ENCODE results near the gene TXNDC17.

DNA sequence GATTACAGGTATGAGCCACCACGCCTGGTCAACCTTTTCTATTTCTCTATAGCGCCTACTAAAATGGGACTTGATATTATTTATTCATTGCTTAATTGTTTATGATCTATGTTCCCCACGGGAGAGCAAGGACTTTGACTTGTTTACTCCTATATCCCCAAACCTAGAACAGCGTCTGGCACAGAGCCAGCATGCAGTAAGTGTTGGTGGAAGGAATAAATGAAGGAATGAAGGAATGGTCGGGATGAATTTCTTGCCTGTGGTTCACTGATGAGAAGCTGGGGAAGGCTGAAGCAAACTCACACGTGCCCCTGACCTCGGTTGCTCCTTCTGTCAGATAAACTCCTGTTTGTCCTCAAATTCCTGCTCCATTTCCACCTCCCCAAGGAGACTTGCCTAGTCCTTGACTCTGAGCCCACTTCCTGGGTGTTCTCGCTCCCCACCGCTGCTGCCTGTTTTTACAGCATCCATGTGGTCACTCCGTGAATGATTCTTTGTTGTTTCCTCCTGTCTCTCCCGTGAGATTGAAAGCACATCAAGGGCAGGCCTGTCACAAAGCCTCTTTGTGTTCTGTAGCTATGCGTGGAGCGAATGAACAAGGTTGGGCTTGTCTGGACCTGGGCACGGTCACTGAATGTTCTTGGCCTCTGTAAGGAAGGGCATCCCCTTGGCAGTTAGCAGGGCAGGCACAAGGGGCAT, 28.0 kb downstream of the TXNDC17 start:
- TF ChIP-seq, protein P1, sequence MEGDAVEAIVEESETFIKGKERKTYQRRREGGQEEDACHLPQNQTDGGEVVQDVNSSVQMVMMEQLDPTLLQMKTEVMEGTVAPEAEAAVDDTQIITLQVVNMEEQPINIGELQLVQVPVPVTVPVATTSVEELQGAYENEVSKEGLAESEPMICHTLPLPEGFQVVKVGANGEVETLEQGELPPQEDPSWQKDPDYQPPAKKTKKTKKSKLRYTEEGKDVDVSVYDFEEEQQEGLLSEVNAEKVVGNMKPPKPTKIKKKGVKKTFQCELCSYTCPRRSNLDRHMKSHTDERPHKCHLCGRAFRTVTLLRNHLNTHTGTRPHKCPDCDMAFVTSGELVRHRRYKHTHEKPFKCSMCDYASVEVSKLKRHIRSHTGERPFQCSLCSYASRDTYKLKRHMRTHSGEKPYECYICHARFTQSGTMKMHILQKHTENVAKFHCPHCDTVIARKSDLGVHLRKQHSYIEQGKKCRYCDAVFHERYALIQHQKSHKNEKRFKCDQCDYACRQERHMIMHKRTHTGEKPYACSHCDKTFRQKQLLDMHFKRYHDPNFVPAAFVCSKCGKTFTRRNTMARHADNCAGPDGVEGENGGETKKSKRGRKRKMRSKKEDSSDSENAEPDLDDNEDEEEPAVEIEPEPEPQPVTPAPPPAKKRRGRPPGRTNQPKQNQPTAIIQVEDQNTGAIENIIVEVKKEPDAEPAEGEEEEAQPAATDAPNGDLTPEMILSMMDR (IDR thresholded peaks at IDR 0.05): no peak
- TF ChIP-seq POLR2A (IDR thresholded peaks at IDR 0.05): no peak

All from thyroid gland (tissue), 4 donors.